ENCODE data around the gene SMPX.

DNA sequence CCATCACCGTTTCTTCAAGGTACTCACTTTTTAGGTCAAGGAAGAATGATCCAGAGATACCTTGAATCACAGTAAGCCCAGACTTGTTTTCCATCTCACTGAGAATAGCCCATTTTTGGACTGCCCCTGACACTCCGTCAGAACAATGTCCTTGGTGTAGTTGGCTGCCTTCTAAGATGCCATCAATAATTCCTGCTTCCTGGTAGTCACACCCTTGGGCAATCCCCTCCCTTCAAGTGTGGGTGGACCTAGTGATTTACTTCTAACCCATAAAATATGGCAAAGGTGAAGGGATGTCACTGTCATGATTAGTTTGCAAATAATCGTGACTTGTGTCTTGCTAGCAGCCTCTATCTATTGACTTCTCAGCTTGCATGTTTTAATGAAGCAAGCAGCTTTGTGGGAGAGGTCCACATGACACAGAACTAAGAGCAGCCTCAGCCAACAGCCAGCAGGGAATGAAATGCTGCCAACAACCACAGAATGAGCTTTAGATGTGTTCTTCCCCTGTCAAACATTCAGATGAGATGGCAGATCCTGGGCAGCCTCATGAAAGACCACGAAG is 79.8 kb downstream of the SMPX start:
- TF ChIP-seq, protein P1, sequence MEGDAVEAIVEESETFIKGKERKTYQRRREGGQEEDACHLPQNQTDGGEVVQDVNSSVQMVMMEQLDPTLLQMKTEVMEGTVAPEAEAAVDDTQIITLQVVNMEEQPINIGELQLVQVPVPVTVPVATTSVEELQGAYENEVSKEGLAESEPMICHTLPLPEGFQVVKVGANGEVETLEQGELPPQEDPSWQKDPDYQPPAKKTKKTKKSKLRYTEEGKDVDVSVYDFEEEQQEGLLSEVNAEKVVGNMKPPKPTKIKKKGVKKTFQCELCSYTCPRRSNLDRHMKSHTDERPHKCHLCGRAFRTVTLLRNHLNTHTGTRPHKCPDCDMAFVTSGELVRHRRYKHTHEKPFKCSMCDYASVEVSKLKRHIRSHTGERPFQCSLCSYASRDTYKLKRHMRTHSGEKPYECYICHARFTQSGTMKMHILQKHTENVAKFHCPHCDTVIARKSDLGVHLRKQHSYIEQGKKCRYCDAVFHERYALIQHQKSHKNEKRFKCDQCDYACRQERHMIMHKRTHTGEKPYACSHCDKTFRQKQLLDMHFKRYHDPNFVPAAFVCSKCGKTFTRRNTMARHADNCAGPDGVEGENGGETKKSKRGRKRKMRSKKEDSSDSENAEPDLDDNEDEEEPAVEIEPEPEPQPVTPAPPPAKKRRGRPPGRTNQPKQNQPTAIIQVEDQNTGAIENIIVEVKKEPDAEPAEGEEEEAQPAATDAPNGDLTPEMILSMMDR (conservative IDR thresholded peaks at IDR 0.05; ENCODE audit: low read depth, low read length), result no peak
- TF ChIP-seq CEBPB (IDR thresholded peaks at IDR 0.05; ENCODE audit: low read depth, low read length) (no peak), POLR2A (IDR thresholded peaks at IDR 0.05; ENCODE audit: low read depth, low read length) (no peak), SMC3 (IDR thresholded peaks at IDR 0.05; ENCODE audit: low read depth, low read length) (no peak), RAD21 (IDR thresholded peaks at IDR 0.05; ENCODE audit: low read length) (no peak), RFX5 (IDR thresholded peaks at IDR 0.05; ENCODE audit: low read depth, low read length) (no peak)
